ENCODE results near the gene LIN7B.
A peak's percentile ranks its signal among the peaks of the same experiment; 100 is the strongest.
"Not testable (repeated sequence)": the region's sequence is repeated elsewhere in the genome, so short reads cannot be mapped to it uniquely, and the experiment has no call there.

LIN7B gene

GRCh38 chr19:49125025-49125731 lies 11.0 kb downstream of the LIN7B start:
- H3K4me3 ChIP-seq (ENCODE audit: insufficient read length, low read depth) = no peak overlapping the region
- no peak for DNase-seq (ENCODE audit: low read depth, low spot score)
- H3K27me3 ChIP-seq (ENCODE audit: insufficient read depth, insufficient read length) = peaks cover 10% of the 10 kb centered on the region
- no peaks in the 10 kb centered on the region for H3K36me3 ChIP-seq (ENCODE audit: insufficient read depth, insufficient read length, low read length)
- H3K9me3 ChIP-seq (ENCODE audit: insufficient read depth, low read length) = no peaks in the 10 kb centered on the region
- H3K9ac ChIP-seq (ENCODE audit: insufficient read length, low read depth) = no peak overlapping the region
- TF ChIP-seq YY1 (IDR thresholded peaks at IDR 0.05; ENCODE audit: insufficient read depth, insufficient read length) (no peak), SUZ12 (IDR thresholded peaks at IDR 0.05; ENCODE audit: extremely low read depth, insufficient read depth, insufficient read length) (no peak), ZNF274 (IDR thresholded peaks at IDR 0.05; ENCODE audit: low read depth, low read length) (no peak)
- H3K4me1 ChIP-seq (ENCODE audit: insufficient read depth, insufficient read length) = peaks cover 4% of the 10 kb centered on the region

GRCh38 chr19:49126575-49126974 lies 12.4 kb downstream of the LIN7B start:
- no peaks in the 10 kb centered on the region for H3K27me3 ChIP-seq (ENCODE audit: insufficient read depth, insufficient read length)
- TF ChIP-seq YY1 (IDR thresholded peaks at IDR 0.05; ENCODE audit: insufficient read depth, insufficient read length) = no peak
- no peak for TF ChIP-seq SUZ12 (IDR thresholded peaks at IDR 0.05; ENCODE audit: extremely low read depth, insufficient read depth, insufficient read length)
- no peak for TF ChIP-seq ZNF274 (IDR thresholded peaks at IDR 0.05; ENCODE audit: low read depth, low read length)
- no peaks in the 10 kb centered on the region for H3K9me3 ChIP-seq (ENCODE audit: insufficient read depth, low read length)
- DNase-seq (ENCODE audit: low read depth, low spot score) = no peak
- H3K36me3 ChIP-seq (ENCODE audit: insufficient read depth, insufficient read length, low read length) = no peaks in the 10 kb centered on the region
- no peak overlapping the region for H3K4me3 ChIP-seq (ENCODE audit: insufficient read length, low read depth)
- peaks cover 4% of the 10 kb centered on the region for H3K4me1 ChIP-seq (ENCODE audit: insufficient read depth, insufficient read length)
- H3K9ac ChIP-seq (ENCODE audit: insufficient read length, low read depth) = no peak overlapping the region

- not testable (repeated sequence) for DNase-seq (ENCODE audit: low read depth, low spot score)
Observed at GRCh38 chr19:49127225-49127624, 13.1 kb downstream of the LIN7B start.

GRCh38 chr19:49127674-49128544 lies 13.7 kb downstream of the LIN7B start:
- Histone ChIP-seq H3K36me3 (ENCODE audit: insufficient read depth, insufficient read length, low read length) (no peaks in the 10 kb centered on the region), H3K27me3 (ENCODE audit: insufficient read depth, insufficient read length) (no peaks in the 10 kb centered on the region), H3K4me3 (ENCODE audit: insufficient read length, low read depth) (peak overlapping the region; percentile 49), H3K4me1 (ENCODE audit: insufficient read depth, insufficient read length) (peaks cover 4% of the 10 kb centered on the region), H3K9me3 (ENCODE audit: insufficient read depth, low read length) (no peaks in the 10 kb centered on the region), H3K9ac (ENCODE audit: insufficient read length, low read depth) (peak overlapping the region; percentile 29)
- peak; percentile 80 for DNase-seq (ENCODE audit: low read depth, low spot score)
- no peak for TF ChIP-seq ZNF274 (IDR thresholded peaks at IDR 0.05; ENCODE audit: low read depth, low read length)
- TF ChIP-seq YY1 (IDR thresholded peaks at IDR 0.05; ENCODE audit: insufficient read depth, insufficient read length) = no peak
- TF ChIP-seq SUZ12 (IDR thresholded peaks at IDR 0.05; ENCODE audit: extremely low read depth, insufficient read depth, insufficient read length) = no peak

More at GRCh38 chr19:49127225-49127624, 13.1 kb downstream of the LIN7B start:
- H3K9ac ChIP-seq (ENCODE audit: insufficient read length, low read depth); H3K9me3 ChIP-seq (ENCODE audit: insufficient read depth, low read length); H3K36me3 ChIP-seq (ENCODE audit: insufficient read depth, insufficient read length, low read length); H3K4me1 ChIP-seq (ENCODE audit: insufficient read depth, insufficient read length); H3K27me3 ChIP-seq (ENCODE audit: insufficient read depth, insufficient read length): not testable (repeated sequence)
- peak overlapping the region; percentile 41 for H3K4me3 ChIP-seq (ENCODE audit: insufficient read length, low read depth)

- H3K4me3 ChIP-seq (ENCODE audit: insufficient read length, low read depth) = peak overlapping the region; percentile 49
- no peaks in the 10 kb centered on the region for H3K27me3 ChIP-seq (ENCODE audit: insufficient read depth, insufficient read length)
- no peak for TF ChIP-seq YY1 (IDR thresholded peaks at IDR 0.05; ENCODE audit: insufficient read depth, insufficient read length)
- no peak for TF ChIP-seq ZNF274 (IDR thresholded peaks at IDR 0.05; ENCODE audit: low read depth, low read length)
- TF ChIP-seq SUZ12 (IDR thresholded peaks at IDR 0.05; ENCODE audit: extremely low read depth, insufficient read depth, insufficient read length) = no peak
- peak overlapping the region; percentile 42 for H3K9ac ChIP-seq (ENCODE audit: insufficient read length, low read depth)
- DNase-seq (ENCODE audit: low read depth, low spot score) = no peak
- H3K4me1 ChIP-seq (ENCODE audit: insufficient read depth, insufficient read length) = peaks cover 4% of the 10 kb centered on the region
- H3K9me3 ChIP-seq (ENCODE audit: insufficient read depth, low read length) = no peaks in the 10 kb centered on the region
- no peaks in the 10 kb centered on the region for H3K36me3 ChIP-seq (ENCODE audit: insufficient read depth, insufficient read length, low read length)
Observed at GRCh38 chr19:49128545-49129237, 14.5 kb downstream of the LIN7B start.

- TF ChIP-seq ZNF274 (IDR thresholded peaks at IDR 0.05; ENCODE audit: low read depth, low read length) = no peak
- no peak for TF ChIP-seq SUZ12 (IDR thresholded peaks at IDR 0.05; ENCODE audit: extremely low read depth, insufficient read depth, insufficient read length)
- no peak for TF ChIP-seq YY1 (IDR thresholded peaks at IDR 0.05; ENCODE audit: insufficient read depth, insufficient read length)
- Histone ChIP-seq H3K36me3 (ENCODE audit: insufficient read depth, insufficient read length, low read length) (peaks cover 5% of the 10 kb centered on the region), H3K9ac (ENCODE audit: insufficient read length, low read depth) (peak overlapping the region; percentile 42), H3K4me3 (ENCODE audit: insufficient read length, low read depth) (peak overlapping the region; percentile 49), H3K27me3 (ENCODE audit: insufficient read depth, insufficient read length) (no peaks in the 10 kb centered on the region), H3K4me1 (ENCODE audit: insufficient read depth, insufficient read length) (peaks cover 4% of the 10 kb centered on the region), H3K9me3 (ENCODE audit: insufficient read depth, low read length) (no peaks in the 10 kb centered on the region)
- DNase-seq (ENCODE audit: low read depth, low spot score) = no peak
Observed at GRCh38 chr19:49129238-49129583, 15.0 kb downstream of the LIN7B start.

- H3K9me3 ChIP-seq (ENCODE audit: insufficient read depth, low read length) = no peaks in the 10 kb centered on the region
- peaks cover 7% of the 10 kb centered on the region for H3K4me1 ChIP-seq (ENCODE audit: insufficient read depth, insufficient read length)
- TF ChIP-seq YY1 (IDR thresholded peaks at IDR 0.05; ENCODE audit: insufficient read depth, insufficient read length) (no peak), ZNF274 (IDR thresholded peaks at IDR 0.05; ENCODE audit: low read depth, low read length) (no peak), SUZ12 (IDR thresholded peaks at IDR 0.05; ENCODE audit: extremely low read depth, insufficient read depth, insufficient read length) (no peak)
- H3K36me3 ChIP-seq (ENCODE audit: insufficient read depth, insufficient read length, low read length) = peaks cover 10% of the 10 kb centered on the region
- no peak overlapping the region for H3K4me3 ChIP-seq (ENCODE audit: insufficient read length, low read depth)
- H3K27me3 ChIP-seq (ENCODE audit: insufficient read depth, insufficient read length) = no peaks in the 10 kb centered on the region
- no peak for DNase-seq (ENCODE audit: low read depth, low spot score)
- H3K9ac ChIP-seq (ENCODE audit: insufficient read length, low read depth) = no peak overlapping the region
Observed at GRCh38 chr19:49130325-49130724, 16.2 kb downstream of the LIN7B start.

All from NT2/D1 (cell line).